K562 (cell line): ENCODE results near the gene RGS6. TPM values are rescaled to one million over a fixed set of nuclear protein-coding genes. Genes with fewer than 3 reads are reported as not detected.

Source experiments
- ATAC-seq: fragments of 200-7000 bp; cut with Tn5 transposase; 3 replicates; pipeline ENCODE4 v1.9.1; 2020; ENCODE audit warnings: moderate library complexity
- BruUV-seq: library from RNA; stranded (reverse); fragments of 400-500 nt; replicated peaks from 2 replicates; lab custom pipeline; 2021; lab: Mats Ljungman, UMichigan
- CTCF ChIA-PET: fragments of 300-600 bp; formaldehyde crosslinking; extraction: SDS; loops from one replicate; lab custom pipeline; 2021; ENCODE audit warnings: low intra/inter-chr PET ratio; lab: Yijun Ruan, JAX
- POLR2A ChIA-PET: fragments of 300-600, 350-650 bp; sonication (Branson Sonifier 250); formaldehyde crosslinking; extraction: SDS; loops from one replicate; lab custom pipeline; 2021; ENCODE audit warnings: antibody characterized with exemption, inconsistent platforms; lab: Yijun Ruan, JAX
- DNase-seq, 4 experiments: peaks; one replicate each; pipeline versions ENCODE4 v3.0.0 to v3.0.0-alpha.2; 2011 to 2018; ENCODE audit warnings: low spot score in 3 of 4, mixed read lengths in 3 of 4; ENCODE audit errors: extremely low read depth in 1 of 4
- FAIRE-seq: peaks from 2 replicates; lab custom pipeline; 2011; peaks lifted over from hg19 to GRCh38; lab: Jason Lieb, UNC
- H2AFZ ChIP-seq: 2 replicates; pipeline ENCODE4 v1.6.0; 2011; ENCODE audit warnings: low read depth, low read length, control low read depth, inconsistent platforms
- H3K27ac ChIP-seq: fragments of 200-600 bp; 3 replicates; pipeline ENCODE4 v1.8.0; 2011; ENCODE audit warnings: low read depth, mild to moderate bottlenecking, control low read depth, inconsistent platforms, low read length, moderate library complexity, mixed read lengths; ENCODE audit errors: extremely low read depth
- H3K27me3 ChIP-seq, 2 experiments: fragments of 300-600 bp in 1 of 2; 2 replicates in 1 of 2; 3 replicates in 1 of 2; pipeline versions ENCODE4 v1.6.0 to v1.8.0; 2011; ENCODE audit warnings: inconsistent platforms in 2 of 2, low read length in 2 of 2, mild to moderate bottlenecking in 1 of 2, mixed read lengths in 1 of 2, moderate library complexity in 1 of 2; ENCODE audit not compliant: control insufficient read depth in 2 of 2, insufficient read depth in 2 of 2
- H3K36me3 ChIP-seq: fragments of 300-600 bp; 3 replicates; pipeline ENCODE4 v1.8.0; 2011; ENCODE audit warnings: mild to moderate bottlenecking, low read length, inconsistent platforms; ENCODE audit not compliant: control insufficient read depth, insufficient read depth
- H3K4me1 ChIP-seq, 2 experiments: fragments of 200-600 bp in 1 of 2; replicated peaks in 1 of 2; 2 replicates in 1 of 2; 3 replicates in 1 of 2; pipeline versions ENCODE4 v1.5.1 to v1.8.0; 2011; ENCODE audit warnings: inconsistent platforms in 2 of 2, low read length in 2 of 2, mild to moderate bottlenecking in 1 of 2, mixed read lengths in 1 of 2, moderate library complexity in 1 of 2; ENCODE audit not compliant: control insufficient read depth in 2 of 2, insufficient read depth in 2 of 2
- H3K4me2 ChIP-seq: 2 replicates; pipeline ENCODE4 v1.6.1; 2011; ENCODE audit warnings: low read length, control low read depth, inconsistent platforms, mixed read lengths; ENCODE audit not compliant: insufficient read depth
- H3K4me3 ChIP-seq: fragments of 200-600 bp; sonication (generic), shearing (Covaris generic); 2 replicates; pipeline ENCODE4 v1.5.1; 2016; ENCODE audit warnings: control low read depth, inconsistent platforms
- H3K79me2 ChIP-seq: fragments of 200-600 bp; 3 replicates; pipeline ENCODE4 v1.8.0; 2011; ENCODE audit warnings: low read length, inconsistent platforms; ENCODE audit not compliant: control insufficient read depth, insufficient read depth
- H3K9ac ChIP-seq, 2 experiments: 2 replicates each; pipeline versions ENCODE4 v1.6.0 to v1.6.1; 2011; ENCODE audit warnings: low read depth in 2 of 2, low read length in 2 of 2, control low read depth in 1 of 2, inconsistent platforms in 1 of 2, mild to moderate bottlenecking in 1 of 2, mixed read lengths in 1 of 2; ENCODE audit not compliant: insufficient read depth in 1 of 2
- H3K9me1 ChIP-seq: one replicate; pipeline ENCODE4 v1.6.0; 2011; ENCODE audit warnings: inconsistent platforms, mild to moderate bottlenecking, low read length, moderate library complexity; ENCODE audit not compliant: control insufficient read depth, insufficient read depth
- H3K9me3 ChIP-seq: replicated peaks from 2 replicates; pipeline ENCODE4 v1.5.1; 2011; ENCODE audit warnings: low read depth, low read length, inconsistent platforms; ENCODE audit not compliant: control insufficient read depth, insufficient read depth
- H4K20me1 ChIP-seq: replicated peaks from 2 replicates; pipeline ENCODE4 v1.6.1; 2011; ENCODE audit warnings: low read length, inconsistent platforms, mixed read lengths; ENCODE audit not compliant: control insufficient read depth, insufficient read depth
- MEF2D ChIP-seq: conservative IDR thresholded peaks from 2 replicates; pipeline ENCODE4 v1.6.1; 2016; ENCODE audit warnings: low read depth, missing genetic modification characterization, missing compliant biosample characterization
- POLR2AphosphoS5 ChIP-seq: IDR thresholded peaks from 2 replicates; pipeline ENCODE4 v1.6.1; 2011; ENCODE audit warnings: mild to moderate bottlenecking, low read depth, low read length, moderate library complexity; ENCODE audit not compliant: control insufficient read depth, insufficient read depth
- ZNF133 ChIP-seq: fragments of 250-450 bp; sonication (Bioruptor Pico); IDR thresholded peaks from 2 replicates; pipeline ENCODE4 v1.4.0; 2020; ENCODE audit warnings: mild to moderate bottlenecking
- ZNF175 ChIP-seq: fragments of 200-800 bp; sonication (Bioruptor generic); IDR thresholded peaks from 2 replicates; pipeline ENCODE4 v1.6.1; 2016; ENCODE audit warnings: low read depth, mild to moderate bottlenecking, missing genetic modification characterization, missing compliant biosample characterization
- ZNF408 ChIP-seq: fragments of 250-450 bp; sonication (Bioruptor Pico); IDR thresholded peaks from 2 replicates; pipeline ENCODE4 v1.4.0; 2020; ENCODE audit warnings: low read depth, mild to moderate bottlenecking, moderate library complexity
- ZNF75A ChIP-seq: fragments of 450-650 bp; formaldehyde crosslinking; IDR thresholded peaks from 2 replicates; pipeline ENCODE4 v1.4.0; 2020; ENCODE audit warnings: mild to moderate bottlenecking
- WGBS: fragments of 100-300 bp; shearing (Covaris generic); methylation state at CpG from one replicate; pipeline ENCODE4 v1.1.6; 2016; ENCODE audit warnings: low coverage, mixed read lengths; ENCODE audit not compliant: insufficient coverage; ENCODE audit errors: missing lambda C conversion rate; 5-methylcytosine and 5-hydroxymethylcytosine counted together
- in situ Hi-C: fragments of 300-500 bp; cut with MboI; formaldehyde crosslinking; loops from 4 replicates; pipeline ENCODE4 v1.15.0; 2018; ENCODE audit warnings: inconsistent platforms, mixed read lengths
- intact Hi-C: fragments of 100-400 bp; cut with micrococcal nuclease; formaldehyde crosslinking; loops from 2 replicates; pipeline ENCODE4 v1.14.2; 2022
- polyA plus RNA-seq, 8 experiments: library from polyadenylated mRNA; depleted of rRNA in 4 of 8; stranded (reverse) in 5 of 8; unstranded in 3 of 8; fragments of >200 nt; fragmentation: Nextera tagmentation in 2 of 8; fragmentation: Illumina TruSeq in 1 of 8; extraction: Ambion mirVana in 2 of 8; extraction: Trizol in 1 of 8; gene quantifications; 2 replicates each; pipeline versions ENCODE4 v1.2.1 to v1.2.3, GENCODE V29; 2011 to 2014; ENCODE audit warnings: inconsistent platforms in 1 of 8, missing spikeins in 1 of 8
- total RNA-seq, 7 experiments: library from RNA; depleted of rRNA in 6 of 7; stranded (reverse); fragments of >200 nt in 6 of 7; fragmentation: Illumina TruSeq in 2 of 7; extraction: Trizol in 2 of 7; gene quantifications; 2 replicates each; pipeline versions ENCODE4 v1.2.1 to v1.2.3, GENCODE V29; 2011 to 2021; ENCODE audit warnings: low replicate concordance in 1 of 7
- TF ChIP-seq, protein P1 (sequence below): fragments of 200-600 bp; sonication (generic); IDR thresholded peaks from one replicate; pipeline ENCODE4 v1.6.1; 2012; ENCODE audit warnings: mild to moderate bottlenecking, low read depth, low read length, inconsistent platforms
- TF ChIP-seq, protein P2 (sequence below): fragments of 450-650 bp; IDR thresholded peaks from 2 replicates; pipeline ENCODE4 v1.6.1; 2018; ENCODE audit not compliant: partially characterized antibody

Gene RGS6
- total and polyA plus RNA-seq, 9 of the 15 experiments (the other 6 are each of a cell fraction or from before 2014, with no cell fraction given), result not detected

DNA sequence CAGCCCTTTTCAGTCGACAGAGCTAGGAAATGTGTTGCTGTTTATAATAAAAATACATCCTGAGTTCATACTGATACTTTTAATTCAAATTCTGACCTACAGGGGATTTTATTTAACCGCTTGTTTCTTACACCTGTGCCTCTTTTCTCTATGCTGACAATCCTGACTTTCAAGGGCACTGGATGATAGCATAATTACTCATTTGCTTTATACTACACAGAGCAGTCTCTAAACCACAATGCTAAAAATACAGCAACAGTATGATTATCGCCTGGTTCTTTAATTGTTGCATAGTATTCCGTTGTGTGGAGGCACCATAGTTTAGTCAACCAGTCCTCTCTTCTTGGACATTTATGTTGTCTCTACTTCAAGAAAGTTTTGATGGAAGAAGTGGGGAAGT lies 588.8 kb downstream of the RGS6 start:
- Histone ChIP-seq H3K36me3 (no peaks in the 10 kb centered on the region), H3K4me1 (no peaks in the 10 kb centered on the region), H3K27ac (no peak overlapping the region), H3K9me3 (no peaks in the 10 kb centered on the region), H3K9ac (no peak overlapping the region), H3K4me3 (no peak overlapping the region), H4K20me1 (no peaks in the 10 kb centered on the region), H3K4me2 (no peak overlapping the region), H3K27me3 (no peaks in the 10 kb centered on the region; a peak in 1 of 5 replicates), H3K79me2 (no peaks in the 10 kb centered on the region), H2AFZ (no peak overlapping the region), H3K9me1 (no peaks in the 10 kb centered on the region)
- intact Hi-C loops (no loop called here), in situ Hi-C loops (loop anchor here (25.0 kb wide), 1 partner anchor 941 kb away; the partner anchor contains the start of gene NUMB)
- POLR2A ChIA-PET, result no interaction called here
- FAIRE-seq, result no peak
- no peak for DNase-seq
- no TSS peak for BruUV-seq
- ATAC-seq, result no peak
- CTCF ChIA-PET, result no interaction called here
- 0% methylated on average over 4 of the region's 4 CpGs for WGBS
- TF ChIP-seq ZNF133 (CRISPR knock-in tag), result no peak
- TF ChIP-seq ZNF408 (CRISPR knock-in tag), result no peak
- no peak for TF ChIP-seq MEF2D (tag)
- TF ChIP-seq, protein P1, sequence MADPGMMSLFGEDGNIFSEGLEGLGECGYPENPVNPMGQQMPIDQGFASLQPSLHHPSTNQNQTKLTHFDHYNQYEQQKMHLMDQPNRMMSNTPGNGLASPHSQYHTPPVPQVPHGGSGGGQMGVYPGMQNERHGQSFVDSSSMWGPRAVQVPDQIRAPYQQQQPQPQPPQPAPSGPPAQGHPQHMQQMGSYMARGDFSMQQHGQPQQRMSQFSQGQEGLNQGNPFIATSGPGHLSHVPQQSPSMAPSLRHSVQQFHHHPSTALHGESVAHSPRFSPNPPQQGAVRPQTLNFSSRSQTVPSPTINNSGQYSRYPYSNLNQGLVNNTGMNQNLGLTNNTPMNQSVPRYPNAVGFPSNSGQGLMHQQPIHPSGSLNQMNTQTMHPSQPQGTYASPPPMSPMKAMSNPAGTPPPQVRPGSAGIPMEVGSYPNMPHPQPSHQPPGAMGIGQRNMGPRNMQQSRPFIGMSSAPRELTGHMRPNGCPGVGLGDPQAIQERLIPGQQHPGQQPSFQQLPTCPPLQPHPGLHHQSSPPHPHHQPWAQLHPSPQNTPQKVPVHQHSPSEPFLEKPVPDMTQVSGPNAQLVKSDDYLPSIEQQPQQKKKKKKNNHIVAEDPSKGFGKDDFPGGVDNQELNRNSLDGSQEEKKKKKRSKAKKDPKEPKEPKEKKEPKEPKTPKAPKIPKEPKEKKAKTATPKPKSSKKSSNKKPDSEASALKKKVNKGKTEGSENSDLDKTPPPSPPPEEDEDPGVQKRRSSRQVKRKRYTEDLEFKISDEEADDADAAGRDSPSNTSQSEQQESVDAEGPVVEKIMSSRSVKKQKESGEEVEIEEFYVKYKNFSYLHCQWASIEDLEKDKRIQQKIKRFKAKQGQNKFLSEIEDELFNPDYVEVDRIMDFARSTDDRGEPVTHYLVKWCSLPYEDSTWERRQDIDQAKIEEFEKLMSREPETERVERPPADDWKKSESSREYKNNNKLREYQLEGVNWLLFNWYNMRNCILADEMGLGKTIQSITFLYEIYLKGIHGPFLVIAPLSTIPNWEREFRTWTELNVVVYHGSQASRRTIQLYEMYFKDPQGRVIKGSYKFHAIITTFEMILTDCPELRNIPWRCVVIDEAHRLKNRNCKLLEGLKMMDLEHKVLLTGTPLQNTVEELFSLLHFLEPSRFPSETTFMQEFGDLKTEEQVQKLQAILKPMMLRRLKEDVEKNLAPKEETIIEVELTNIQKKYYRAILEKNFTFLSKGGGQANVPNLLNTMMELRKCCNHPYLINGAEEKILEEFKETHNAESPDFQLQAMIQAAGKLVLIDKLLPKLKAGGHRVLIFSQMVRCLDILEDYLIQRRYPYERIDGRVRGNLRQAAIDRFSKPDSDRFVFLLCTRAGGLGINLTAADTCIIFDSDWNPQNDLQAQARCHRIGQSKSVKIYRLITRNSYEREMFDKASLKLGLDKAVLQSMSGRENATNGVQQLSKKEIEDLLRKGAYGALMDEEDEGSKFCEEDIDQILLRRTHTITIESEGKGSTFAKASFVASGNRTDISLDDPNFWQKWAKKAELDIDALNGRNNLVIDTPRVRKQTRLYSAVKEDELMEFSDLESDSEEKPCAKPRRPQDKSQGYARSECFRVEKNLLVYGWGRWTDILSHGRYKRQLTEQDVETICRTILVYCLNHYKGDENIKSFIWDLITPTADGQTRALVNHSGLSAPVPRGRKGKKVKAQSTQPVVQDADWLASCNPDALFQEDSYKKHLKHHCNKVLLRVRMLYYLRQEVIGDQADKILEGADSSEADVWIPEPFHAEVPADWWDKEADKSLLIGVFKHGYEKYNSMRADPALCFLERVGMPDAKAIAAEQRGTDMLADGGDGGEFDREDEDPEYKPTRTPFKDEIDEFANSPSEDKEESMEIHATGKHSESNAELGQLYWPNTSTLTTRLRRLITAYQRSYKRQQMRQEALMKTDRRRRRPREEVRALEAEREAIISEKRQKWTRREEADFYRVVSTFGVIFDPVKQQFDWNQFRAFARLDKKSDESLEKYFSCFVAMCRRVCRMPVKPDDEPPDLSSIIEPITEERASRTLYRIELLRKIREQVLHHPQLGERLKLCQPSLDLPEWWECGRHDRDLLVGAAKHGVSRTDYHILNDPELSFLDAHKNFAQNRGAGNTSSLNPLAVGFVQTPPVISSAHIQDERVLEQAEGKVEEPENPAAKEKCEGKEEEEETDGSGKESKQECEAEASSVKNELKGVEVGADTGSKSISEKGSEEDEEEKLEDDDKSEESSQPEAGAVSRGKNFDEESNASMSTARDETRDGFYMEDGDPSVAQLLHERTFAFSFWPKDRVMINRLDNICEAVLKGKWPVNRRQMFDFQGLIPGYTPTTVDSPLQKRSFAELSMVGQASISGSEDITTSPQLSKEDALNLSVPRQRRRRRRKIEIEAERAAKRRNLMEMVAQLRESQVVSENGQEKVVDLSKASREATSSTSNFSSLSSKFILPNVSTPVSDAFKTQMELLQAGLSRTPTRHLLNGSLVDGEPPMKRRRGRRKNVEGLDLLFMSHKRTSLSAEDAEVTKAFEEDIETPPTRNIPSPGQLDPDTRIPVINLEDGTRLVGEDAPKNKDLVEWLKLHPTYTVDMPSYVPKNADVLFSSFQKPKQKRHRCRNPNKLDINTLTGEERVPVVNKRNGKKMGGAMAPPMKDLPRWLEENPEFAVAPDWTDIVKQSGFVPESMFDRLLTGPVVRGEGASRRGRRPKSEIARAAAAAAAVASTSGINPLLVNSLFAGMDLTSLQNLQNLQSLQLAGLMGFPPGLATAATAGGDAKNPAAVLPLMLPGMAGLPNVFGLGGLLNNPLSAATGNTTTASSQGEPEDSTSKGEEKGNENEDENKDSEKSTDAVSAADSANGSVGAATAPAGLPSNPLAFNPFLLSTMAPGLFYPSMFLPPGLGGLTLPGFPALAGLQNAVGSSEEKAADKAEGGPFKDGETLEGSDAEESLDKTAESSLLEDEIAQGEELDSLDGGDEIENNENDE, result no peak
- no peak for TF ChIP-seq POLR2AphosphoS5
- TF ChIP-seq ZNF175 (CRISPR knock-in tag), result no peak
- TF ChIP-seq, protein P2, sequence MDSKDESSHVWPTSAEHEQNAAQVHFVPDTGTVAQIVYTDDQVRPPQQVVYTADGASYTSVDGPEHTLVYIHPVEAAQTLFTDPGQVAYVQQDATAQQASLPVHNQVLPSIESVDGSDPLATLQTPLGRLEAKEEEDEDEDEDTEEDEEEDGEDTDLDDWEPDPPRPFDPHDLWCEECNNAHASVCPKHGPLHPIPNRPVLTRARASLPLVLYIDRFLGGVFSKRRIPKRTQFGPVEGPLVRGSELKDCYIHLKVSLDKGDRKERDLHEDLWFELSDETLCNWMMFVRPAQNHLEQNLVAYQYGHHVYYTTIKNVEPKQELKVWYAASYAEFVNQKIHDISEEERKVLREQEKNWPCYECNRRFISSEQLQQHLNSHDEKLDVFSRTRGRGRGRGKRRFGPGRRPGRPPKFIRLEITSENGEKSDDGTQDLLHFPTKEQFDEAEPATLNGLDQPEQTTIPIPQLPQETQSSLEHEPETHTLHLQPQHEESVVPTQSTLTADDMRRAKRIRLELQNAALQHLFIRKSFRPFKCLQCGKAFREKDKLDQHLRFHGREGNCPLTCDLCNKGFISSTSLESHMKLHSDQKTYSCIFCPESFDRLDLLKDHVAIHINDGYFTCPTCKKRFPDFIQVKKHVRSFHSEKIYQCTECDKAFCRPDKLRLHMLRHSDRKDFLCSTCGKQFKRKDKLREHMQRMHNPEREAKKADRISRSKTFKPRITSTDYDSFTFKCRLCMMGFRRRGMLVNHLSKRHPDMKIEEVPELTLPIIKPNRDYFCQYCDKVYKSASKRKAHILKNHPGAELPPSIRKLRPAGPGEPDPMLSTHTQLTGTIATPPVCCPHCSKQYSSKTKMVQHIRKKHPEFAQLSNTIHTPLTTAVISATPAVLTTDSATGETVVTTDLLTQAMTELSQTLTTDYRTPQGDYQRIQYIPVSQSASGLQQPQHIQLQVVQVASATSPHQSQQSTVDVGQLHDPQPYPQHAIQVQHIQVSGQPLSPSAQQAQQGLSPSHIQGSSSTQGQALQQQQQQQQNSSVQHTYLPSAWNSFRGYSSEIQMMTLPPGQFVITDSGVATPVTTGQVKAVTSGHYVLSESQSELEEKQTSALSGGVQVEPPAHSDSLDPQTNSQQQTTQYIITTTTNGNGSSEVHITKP, result no peak
- TF ChIP-seq ZNF75A (CRISPR knock-in tag), result no peak
